ENCODE results near the gene ARF1. TPM values are rescaled to one million over a fixed set of nuclear protein-coding genes. Genes with fewer than 3 reads are reported as not detected.

The ARF1 gene
- polyA plus RNA-seq, 1 donor (not counting 4 experiments of a cell fraction or from before 2014, with no cell fraction given) = 295 TPM

DNA sequence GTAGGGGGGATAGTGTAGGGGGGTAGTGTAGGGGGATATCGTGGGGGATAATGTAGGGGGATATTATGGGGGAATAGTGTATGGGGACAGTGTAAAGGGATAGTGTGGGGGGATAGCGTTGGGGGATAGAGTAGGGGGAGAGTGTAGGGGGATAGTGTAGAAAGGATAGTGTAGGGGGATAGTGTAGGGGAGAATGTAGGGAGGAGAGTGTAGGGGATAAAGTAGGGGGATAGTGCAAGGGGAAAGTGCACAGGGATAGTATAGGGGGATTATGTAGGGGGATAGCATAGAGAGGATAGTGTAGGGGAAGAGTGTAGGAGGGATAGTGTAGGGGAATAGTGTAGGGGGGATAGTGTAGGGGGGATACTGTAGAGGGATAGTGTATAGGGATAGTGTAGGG is 12.3 kb upstream of the ARF1 start:
- Histone ChIP-seq H3K9me3 (ENCODE audit: control insufficient read depth, low read depth, low read length) (no peaks in the 10 kb centered on the region), H3K27me3 (ENCODE audit: control insufficient read depth, extremely low read depth, insufficient read depth, low read length) (peaks cover 23% of the 10 kb centered on the region), H3K4me2 (ENCODE audit: control insufficient read depth, extremely low read depth, insufficient read depth, low read depth, low read length) (no peak overlapping the region), H3K27ac (ENCODE audit: control insufficient read depth, insufficient read depth, low read length) (no peak overlapping the region), H3K36me3 (ENCODE audit: control insufficient read depth in 2 of 2, extremely low read depth in 1 of 2, insufficient read depth in 2 of 2, low read length in 2 of 2) (no peaks in the 10 kb centered on the region), H2AFZ (ENCODE audit: control insufficient read depth, low read length) (no peak overlapping the region), H3K9ac (ENCODE audit: control insufficient read depth, extremely low read depth, insufficient read depth, low read length) (no peak overlapping the region), H3K9me1 (ENCODE audit: control insufficient read depth, extremely low read depth, insufficient read depth, low read length) (no peaks in the 10 kb centered on the region), H3K79me2 (ENCODE audit: control insufficient read depth, insufficient read depth, low read length) (no peaks in the 10 kb centered on the region), H3K4me3 (ENCODE audit: control insufficient read depth in 2 of 3, extremely low read depth in 1 of 3, insufficient read depth in 2 of 3, low read depth in 1 of 3, low read length in 3 of 3) (no peak overlapping the region), H4K20me1 (ENCODE audit: control insufficient read depth, extremely low read depth, insufficient read depth, low read length) (no peaks in the 10 kb centered on the region), H3K4me1 (ENCODE audit: control insufficient read depth, extremely low read depth, insufficient read depth, low read length) (no peaks in the 10 kb centered on the region)
- FAIRE-seq (no peak), DNase-seq (ENCODE audit: low read depth, low spot score) (no peak)
- dilution Hi-C loops (cut with MboI; ENCODE audit: extremely low pct_ligation_motif_present, low sequenced_read_pairs) = no loop called here
- no peak for TF ChIP-seq EZH2 (IDR thresholded peaks at IDR 0.05; ENCODE audit: low read length)
- TF ChIP-seq, protein P1, sequence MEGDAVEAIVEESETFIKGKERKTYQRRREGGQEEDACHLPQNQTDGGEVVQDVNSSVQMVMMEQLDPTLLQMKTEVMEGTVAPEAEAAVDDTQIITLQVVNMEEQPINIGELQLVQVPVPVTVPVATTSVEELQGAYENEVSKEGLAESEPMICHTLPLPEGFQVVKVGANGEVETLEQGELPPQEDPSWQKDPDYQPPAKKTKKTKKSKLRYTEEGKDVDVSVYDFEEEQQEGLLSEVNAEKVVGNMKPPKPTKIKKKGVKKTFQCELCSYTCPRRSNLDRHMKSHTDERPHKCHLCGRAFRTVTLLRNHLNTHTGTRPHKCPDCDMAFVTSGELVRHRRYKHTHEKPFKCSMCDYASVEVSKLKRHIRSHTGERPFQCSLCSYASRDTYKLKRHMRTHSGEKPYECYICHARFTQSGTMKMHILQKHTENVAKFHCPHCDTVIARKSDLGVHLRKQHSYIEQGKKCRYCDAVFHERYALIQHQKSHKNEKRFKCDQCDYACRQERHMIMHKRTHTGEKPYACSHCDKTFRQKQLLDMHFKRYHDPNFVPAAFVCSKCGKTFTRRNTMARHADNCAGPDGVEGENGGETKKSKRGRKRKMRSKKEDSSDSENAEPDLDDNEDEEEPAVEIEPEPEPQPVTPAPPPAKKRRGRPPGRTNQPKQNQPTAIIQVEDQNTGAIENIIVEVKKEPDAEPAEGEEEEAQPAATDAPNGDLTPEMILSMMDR (optimal IDR thresholded peaks at IDR 0.05 in 1 of 3, IDR thresholded peaks at IDR 0.05 in 1 of 3, conservative IDR thresholded peaks at IDR 0.05 in 1 of 3; ENCODE audit: extremely low read depth in 1 of 3, insufficient read depth in 2 of 3, low read length in 3 of 3) = no peak

DNA sequence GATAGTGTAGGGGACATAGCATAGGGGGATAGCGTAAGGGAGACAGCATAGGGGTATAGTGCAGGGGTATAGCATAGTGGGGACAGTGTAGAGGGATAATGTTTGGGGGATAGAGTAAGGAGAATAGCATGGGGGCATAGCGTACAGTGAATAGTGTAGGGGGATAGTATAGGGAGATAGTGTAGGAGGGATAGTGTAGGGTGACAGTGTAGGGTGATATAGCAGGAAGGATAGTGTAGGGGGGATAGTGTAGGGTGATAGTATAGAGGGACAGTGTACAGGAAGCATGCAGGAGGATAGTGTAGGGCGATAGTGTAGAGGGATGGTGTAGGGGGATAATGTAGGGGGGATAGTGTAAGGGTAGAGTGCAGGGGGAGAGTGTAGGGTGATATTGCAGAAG is 11.7 kb upstream of the ARF1 start:
- Histone ChIP-seq H3K27ac (ENCODE audit: control insufficient read depth, insufficient read depth, low read length) (no peak overlapping the region), H3K79me2 (ENCODE audit: control insufficient read depth, insufficient read depth, low read length) (no peaks in the 10 kb centered on the region), H3K9me3 (ENCODE audit: control insufficient read depth, low read depth, low read length) (no peaks in the 10 kb centered on the region), H3K4me1 (ENCODE audit: control insufficient read depth, extremely low read depth, insufficient read depth, low read length) (no peaks in the 10 kb centered on the region), H3K27me3 (ENCODE audit: control insufficient read depth, extremely low read depth, insufficient read depth, low read length) (peaks cover 16% of the 10 kb centered on the region), H2AFZ (ENCODE audit: control insufficient read depth, low read length) (no peak overlapping the region), H3K9ac (ENCODE audit: control insufficient read depth, extremely low read depth, insufficient read depth, low read length) (no peak overlapping the region), H3K36me3 (ENCODE audit: control insufficient read depth in 2 of 2, extremely low read depth in 1 of 2, insufficient read depth in 2 of 2, low read length in 2 of 2) (no peaks in the 10 kb centered on the region), H3K4me3 (ENCODE audit: control insufficient read depth in 2 of 3, extremely low read depth in 1 of 3, insufficient read depth in 2 of 3, low read depth in 1 of 3, low read length in 3 of 3) (no peak overlapping the region), H4K20me1 (ENCODE audit: control insufficient read depth, extremely low read depth, insufficient read depth, low read length) (no peaks in the 10 kb centered on the region), H3K9me1 (ENCODE audit: control insufficient read depth, extremely low read depth, insufficient read depth, low read length) (no peaks in the 10 kb centered on the region), H3K4me2 (ENCODE audit: control insufficient read depth, extremely low read depth, insufficient read depth, low read depth, low read length) (no peak overlapping the region)
- TF ChIP-seq EZH2 (IDR thresholded peaks at IDR 0.05; ENCODE audit: low read length) = no peak
- TF ChIP-seq, protein P1 (optimal IDR thresholded peaks at IDR 0.05 in 1 of 3, IDR thresholded peaks at IDR 0.05 in 1 of 3, conservative IDR thresholded peaks at IDR 0.05 in 1 of 3; ENCODE audit: extremely low read depth in 1 of 3, insufficient read depth in 2 of 3, low read length in 3 of 3) = no peak
- FAIRE-seq (no peak), DNase-seq (ENCODE audit: low read depth, low spot score) (no peak)
- dilution Hi-C loops (cut with MboI; ENCODE audit: extremely low pct_ligation_motif_present, low sequenced_read_pairs) = no loop called here

Data from keratinocyte (primary cell).